Thyroid gland (tissue), 4 donors: ENCODE data around the gene TBC1D22A. TPM values are rescaled to one million over a fixed set of nuclear protein-coding genes. Genes with fewer than 3 reads are reported as not detected.

Experiments
- DNase-seq, 2 donors: peaks; one replicate each; pipeline ENCODE4 v3.0.0-alpha.2; 2019
- H3K27ac ChIP-seq, 3 donors: fragments of 200-600 bp; sonication (generic); 1 replicate in 2 of 3; 2 replicates in 1 of 3; pipeline ENCODE4 v1.5.1; 2016 to 2019; ENCODE audit warnings: mild to moderate bottlenecking in 1 of 3, moderate library complexity in 1 of 3
- H3K27me3 ChIP-seq: fragments of 200-600 bp; sonication (generic); one replicate; pipeline ENCODE4 v1.5.1; 2019
- H3K36me3 ChIP-seq, 2 donors: fragments of 200-600 bp; sonication (generic); one replicate each; pipeline ENCODE4 v1.5.1; 2016 to 2019
- H3K4me1 ChIP-seq, 2 donors: fragments of 200-600 bp; sonication (generic); one replicate each; pipeline ENCODE4 v1.5.1; 2017 to 2019
- H3K4me3 ChIP-seq, 3 donors: fragments of 200-600 bp; sonication (generic); replicated peaks in 1 of 3; 1 replicate in 2 of 3; 2 replicates in 1 of 3; pipeline ENCODE4 v1.5.1; 2016; ENCODE audit warnings: mild to moderate bottlenecking in 1 of 3
- H3K9me3 ChIP-seq: fragments of 200-600 bp; sonication (generic); one replicate; pipeline ENCODE4 v1.5.1; 2017
- CTCF ChIP-seq, 6 experiments: fragments of 200-600 bp in 3 of 6; fragments of 450-650 bp in 3 of 6; sonication (generic) in 3 of 6; IDR thresholded peaks; one replicate each; pipeline ENCODE4 v1.5.1; 2016 to 2019; ENCODE audit warnings: antibody characterized with exemption in 6 of 6, mild to moderate bottlenecking in 2 of 6, inconsistent platforms in 1 of 6, moderate library complexity in 1 of 6
- POLR2A ChIP-seq, 2 donors: fragments of 450-650 bp; IDR thresholded peaks; one replicate each; pipeline ENCODE4 v1.6.1; 2017; ENCODE audit warnings: antibody characterized with exemption in 2 of 2, mild to moderate bottlenecking in 2 of 2, moderate library complexity in 1 of 2
- WGBS, 2 donors: methylation state at CpG; one replicate each; pipeline ENCODE4 v1.1.5; 2017; 5-methylcytosine and 5-hydroxymethylcytosine counted together
- intact Hi-C: fragments of 100-400 bp; cut with DNase I; formaldehyde crosslinking; loops from one replicate; pipeline ENCODE4 v1.15.1; 2023
- total RNA-seq, 4 donors: library from RNA; depleted of rRNA; stranded (reverse); fragments of >200 nt; gene quantifications; one replicate each; pipeline ENCODE4 v1.2.3, GENCODE V29; 2016

Gene TBC1D22A
- total RNA-seq, 4 donors from 2014 or later = 26.7 to 34.6 (median 33.2) TPM

- Histone ChIP-seq H3K27ac (no peak overlapping the region), H3K27me3 (no peaks in the 10 kb centered on the region), H3K4me3 (no peak overlapping the region), H3K9me3 (no peaks in the 10 kb centered on the region), H3K4me1 (peaks cover 3 to 11% of the 10 kb centered on the region in 2 donors), H3K36me3 (no peaks in the 10 kb centered on the region)
- TF ChIP-seq POLR2A (IDR thresholded peaks at IDR 0.05) = no peak
- TF ChIP-seq CTCF (IDR thresholded peaks at IDR 0.05) = no peak
- intact Hi-C loops = no loop called here
- WGBS, 2 donors = 89 to 90% methylated on average over 3 of the region's 3 CpGs
- DNase-seq = no peak
These were observed 21.3 kb downstream of the TBC1D22A start for GRCh38 chr22:46783721-46784120.

DNA sequence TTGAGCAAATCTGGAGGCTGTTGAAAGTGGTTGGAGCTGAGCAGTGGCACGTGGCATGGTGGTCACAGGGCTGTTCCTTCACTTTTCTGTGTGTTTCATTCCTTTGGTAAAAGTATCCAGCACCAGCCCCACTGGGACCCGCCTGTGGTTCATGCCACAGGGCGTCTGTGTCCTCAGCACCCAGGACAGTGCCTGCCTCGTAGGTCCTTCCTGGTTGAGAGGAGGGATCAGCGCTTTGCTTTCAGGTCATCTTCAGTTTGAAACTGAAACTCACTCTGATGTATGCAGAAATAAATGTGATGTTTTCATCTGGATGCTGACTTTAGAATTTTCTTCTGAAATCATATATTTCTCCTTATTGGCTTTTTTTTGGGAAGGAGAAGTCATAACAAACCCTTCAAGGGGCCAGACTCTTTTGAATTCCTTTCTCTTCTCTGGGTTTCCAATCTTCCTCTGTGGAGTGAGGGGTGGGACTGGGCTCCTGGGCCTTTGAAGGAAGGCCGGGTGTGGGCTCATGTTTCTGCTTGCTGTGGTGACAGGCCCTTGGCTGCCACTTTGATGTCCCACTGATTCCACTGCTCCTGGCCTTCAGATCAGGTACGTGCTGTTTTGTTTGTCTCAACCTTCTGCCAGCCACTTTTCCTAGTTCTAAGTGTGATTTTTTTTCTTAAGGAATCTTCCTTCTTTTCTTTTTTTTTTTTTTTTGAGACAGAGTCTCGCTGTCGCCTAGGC is 26.2 kb downstream of the TBC1D22A start:
- no peak for TF ChIP-seq POLR2A (IDR thresholded peaks at IDR 0.05)
- TF ChIP-seq CTCF (IDR thresholded peaks at IDR 0.05) = no peak
- peak in 1 of 2 donors; percentile 19 for DNase-seq
- H3K4me1 ChIP-seq = peaks cover 0 to 6% of the 10 kb centered on the region in 2 donors
- H3K4me3 ChIP-seq = no peak overlapping the region
- 76 to 78% methylated on average over 9 of the region's 9 CpGs for WGBS, 2 donors
- H3K27ac ChIP-seq = no peak overlapping the region
- H3K36me3 ChIP-seq = peaks cover 4 to 6% of the 10 kb centered on the region in 2 donors
- no peaks in the 10 kb centered on the region for H3K27me3 ChIP-seq
- no peaks in the 10 kb centered on the region for H3K9me3 ChIP-seq
- intact Hi-C loops = no loop called here

- H3K4me3 ChIP-seq = no peak overlapping the region
- peaks cover 0 to 6% of the 10 kb centered on the region in 2 donors for H3K4me1 ChIP-seq
- peaks cover 12 to 17% of the 10 kb centered on the region in 2 donors for H3K36me3 ChIP-seq
- no peak for DNase-seq
- no peaks in the 10 kb centered on the region for H3K27me3 ChIP-seq
- 84 to 90% methylated on average over 10 of the region's 10 CpGs for WGBS, 2 donors
- intact Hi-C loops = no loop called here
- TF ChIP-seq CTCF (IDR thresholded peaks at IDR 0.05) (no peak), POLR2A (IDR thresholded peaks at IDR 0.05) (no peak)
- no peak overlapping the region for H3K27ac ChIP-seq
- H3K9me3 ChIP-seq = no peaks in the 10 kb centered on the region
These were observed 27.5 kb downstream of the TBC1D22A start for GRCh38 chr22:46789992-46790391.

DNA sequence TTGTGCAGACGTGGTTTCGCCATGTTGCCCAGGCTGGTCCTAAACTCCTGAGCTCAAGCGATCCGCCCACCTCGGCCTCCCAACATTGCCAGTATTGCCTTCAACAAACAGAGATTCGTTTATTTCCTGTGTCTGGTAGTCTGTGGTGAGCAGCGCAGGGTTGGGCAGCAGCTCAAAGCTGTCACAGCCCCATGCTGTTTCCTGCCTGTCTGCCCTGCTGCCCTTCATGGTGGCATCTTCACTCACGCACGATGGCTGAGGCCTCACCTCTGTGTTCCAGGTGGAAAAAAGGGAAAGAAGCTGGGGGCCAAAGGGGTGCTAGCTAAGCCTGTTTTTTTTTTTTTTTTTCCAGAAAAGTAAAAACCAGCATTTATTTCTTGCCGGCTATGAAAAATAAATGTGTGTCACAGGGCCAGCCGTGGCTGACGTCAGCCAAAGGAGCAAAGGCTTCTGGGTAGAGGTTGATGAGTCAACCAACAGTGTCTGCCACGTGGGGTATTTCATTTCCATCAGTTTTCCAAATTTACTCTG is 28.8 kb downstream of the TBC1D22A start:
- DNase-seq = peak in 1 of 2 donors; percentile 30
- Histone ChIP-seq H3K36me3 (peaks cover 12 to 17% of the 10 kb centered on the region in 2 donors), H3K4me3 (no peak overlapping the region), H3K27ac (peak overlapping the region in 2 of 3 donors; percentile 42 to 48), H3K4me1 (peaks cover 0 to 6% of the 10 kb centered on the region in 2 donors), H3K27me3 (no peaks in the 10 kb centered on the region), H3K9me3 (no peaks in the 10 kb centered on the region)
- intact Hi-C loops = no loop called here
- 76 to 79% methylated on average over 13 of the region's 13 CpGs for WGBS, 2 donors
- TF ChIP-seq CTCF (IDR thresholded peaks at IDR 0.05) (no peak), POLR2A (IDR thresholded peaks at IDR 0.05) (no peak)
